ENCODE measurements around the gene LYST. TPM values are rescaled to one million over a fixed set of nuclear protein-coding genes. Genes with fewer than 3 reads are reported as not detected.

LYST gene
- total and polyA plus RNA-seq, 10 of the 15 experiments (the other 5 are each of a cell fraction or from before 2014, with no cell fraction given) = 3.3 to 28.1 (median 5.6) TPM

DNA sequence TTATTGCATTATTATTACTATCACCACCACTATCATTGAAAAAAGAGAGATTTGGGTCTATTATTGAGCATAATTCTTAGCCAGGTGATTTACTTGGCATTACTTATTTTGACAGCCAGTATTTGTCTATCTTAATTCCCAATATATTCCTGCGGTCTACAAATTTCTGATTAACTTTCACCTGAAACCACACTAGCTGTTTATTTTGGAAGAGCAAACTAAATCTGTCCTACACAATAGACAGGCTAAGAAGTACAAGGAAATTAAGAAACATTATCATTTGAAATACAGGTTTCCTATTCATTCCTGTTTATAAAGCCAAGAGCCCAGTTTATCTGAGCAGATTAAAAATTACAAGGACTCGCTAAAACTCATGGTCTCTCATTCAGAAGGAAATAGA, 6.9 kb upstream of the LYST start:
- peaks cover 12% of the 10 kb centered on the region for H3K79me2 ChIP-seq (ENCODE audit: control insufficient read depth, insufficient read depth, low read length)
- BruUV-seq (replicated peaks) = no TSS peak
- no peak for DNase-seq (ENCODE audit: low read depth, low spot score)
- ATAC-seq = no peak
- 100% methylated on average over 2 of the region's 2 CpGs for WGBS (ENCODE audit: insufficient coverage, insufficient replicate concordance, low lambda C conversion rate, missing lambda C conversion rate)
- ChIA-PET RAD21 (ENCODE audit: unreplicated experiment) (no interaction called here), SMC1A (ENCODE audit: uncharacterized antibody, unreplicated experiment) (no interaction called here), POLR2A (interaction anchor here (1.8 kb wide), 1 partner anchor 10 kb away, joined by 5 read pairs; no protein-coding TSS in a partner anchor), CTCF (interaction anchor here (0.6 kb wide), 1 partner anchor 556 kb away, joined by 3 read pairs; no protein-coding TSS in a partner anchor)
- H3K4me3 ChIP-seq = no peak overlapping the region
- H2AFZ ChIP-seq (ENCODE audit: control insufficient read depth, low read depth, low read length) = no peak overlapping the region
- H3K4me1 ChIP-seq (ENCODE audit: control insufficient read depth, insufficient read depth, low read length) = peaks cover 12% of the 10 kb centered on the region
- no peaks in the 10 kb centered on the region for H3K36me3 ChIP-seq (ENCODE audit: control insufficient read depth in 2 of 2, insufficient read depth in 2 of 2, low read length in 1 of 2)
- H3K9ac ChIP-seq (ENCODE audit: control insufficient read depth, insufficient read depth, low read length) = no peak overlapping the region
- intact Hi-C loops (cut with micrococcal nuclease; ENCODE audit: unreplicated experiment) = no loop called here
- H4K20me1 ChIP-seq (ENCODE audit: control insufficient read depth, insufficient read depth) = no peaks in the 10 kb centered on the region
- FAIRE-seq = no peak
- no peaks in the 10 kb centered on the region for H3K27me3 ChIP-seq (replicated peaks in 1 of 2; ENCODE audit: control insufficient read depth in 2 of 2, insufficient read depth in 2 of 2, low read length in 1 of 2)
- H3K9me3 ChIP-seq (replicated peaks; ENCODE audit: control insufficient read depth, insufficient read depth, low read length) = no peaks in the 10 kb centered on the region
- H3K4me2 ChIP-seq (ENCODE audit: control insufficient read depth, insufficient read depth) = peak overlapping the region; percentile 22; the same call in 1 of the 2 replicates
- TF ChIP-seq, protein P1, sequence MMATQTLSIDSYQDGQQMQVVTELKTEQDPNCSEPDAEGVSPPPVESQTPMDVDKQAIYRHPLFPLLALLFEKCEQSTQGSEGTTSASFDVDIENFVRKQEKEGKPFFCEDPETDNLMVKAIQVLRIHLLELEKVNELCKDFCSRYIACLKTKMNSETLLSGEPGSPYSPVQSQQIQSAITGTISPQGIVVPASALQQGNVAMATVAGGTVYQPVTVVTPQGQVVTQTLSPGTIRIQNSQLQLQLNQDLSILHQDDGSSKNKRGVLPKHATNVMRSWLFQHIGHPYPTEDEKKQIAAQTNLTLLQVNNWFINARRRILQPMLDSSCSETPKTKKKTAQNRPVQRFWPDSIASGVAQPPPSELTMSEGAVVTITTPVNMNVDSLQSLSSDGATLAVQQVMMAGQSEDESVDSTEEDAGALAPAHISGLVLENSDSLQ (IDR thresholded peaks at IDR 0.05) = no peak
- TF ChIP-seq PML (IDR thresholded peaks at IDR 0.05; ENCODE audit: low read length) (no peak), FOS (IDR thresholded peaks at IDR 0.05; ENCODE audit: borderline replicate concordance, extremely low read depth, insufficient read length) (no peak)
- H3K27ac ChIP-seq (ENCODE audit: control insufficient read depth, insufficient read depth) = no peak overlapping the region
- in situ Hi-C loops (cut with MboI) = no loop called here

DNA sequence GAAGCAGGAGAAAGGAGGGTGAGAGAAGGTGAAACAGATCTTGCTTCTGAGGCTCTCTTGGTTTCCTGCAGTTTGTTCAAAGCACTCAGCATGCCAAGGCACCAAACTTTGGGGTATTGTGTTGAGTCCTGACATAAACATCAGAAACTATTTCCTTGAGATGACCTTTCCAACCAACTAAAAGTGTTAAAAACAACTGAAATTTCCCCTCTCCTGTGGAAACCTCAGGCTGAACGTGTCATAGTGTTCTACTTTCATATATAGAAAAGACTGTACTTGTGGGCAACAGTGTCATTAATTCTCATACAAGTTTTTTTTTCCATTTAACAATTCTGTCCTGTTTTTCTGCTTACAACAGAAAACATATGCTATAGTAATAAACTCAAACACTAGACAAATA, 6.3 kb upstream of the LYST start:
- no TSS peak for BruUV-seq (replicated peaks)
- ChIA-PET RAD21 (ENCODE audit: unreplicated experiment) (interaction anchor here (1.0 kb wide), 1 partner anchor 10 kb away, joined by 3 read pairs; no protein-coding TSS in a partner anchor), POLR2A (interaction anchor here (1.8 kb wide), 1 partner anchor 10 kb away, joined by 5 read pairs; no protein-coding TSS in a partner anchor), CTCF (interaction anchor here (0.6 kb wide), 1 partner anchor 556 kb away, joined by 3 read pairs; no protein-coding TSS in a partner anchor), SMC1A (ENCODE audit: uncharacterized antibody, unreplicated experiment) (no interaction called here)
- peak; percentile 18 for FAIRE-seq
- Histone ChIP-seq H3K4me1 (ENCODE audit: control insufficient read depth, insufficient read depth, low read length) (peaks cover 13% of the 10 kb centered on the region), H3K79me2 (ENCODE audit: control insufficient read depth, insufficient read depth, low read length) (peaks cover 11% of the 10 kb centered on the region), H3K9me3 (replicated peaks; ENCODE audit: control insufficient read depth, insufficient read depth, low read length) (no peaks in the 10 kb centered on the region), H3K4me3 (no peak overlapping the region), H4K20me1 (ENCODE audit: control insufficient read depth, insufficient read depth) (no peaks in the 10 kb centered on the region), H3K27me3 (replicated peaks in 1 of 2; ENCODE audit: control insufficient read depth in 2 of 2, insufficient read depth in 2 of 2, low read length in 1 of 2) (no peaks in the 10 kb centered on the region), H3K9ac (ENCODE audit: control insufficient read depth, insufficient read depth, low read length) (no peak overlapping the region), H2AFZ (ENCODE audit: control insufficient read depth, low read depth, low read length) (peak overlapping the region; percentile 37; the same call in 1 of the 2 replicates), H3K27ac (ENCODE audit: control insufficient read depth, insufficient read depth) (no peak overlapping the region), H3K36me3 (ENCODE audit: control insufficient read depth in 2 of 2, insufficient read depth in 2 of 2, low read length in 1 of 2) (no peaks in the 10 kb centered on the region), H3K4me2 (ENCODE audit: control insufficient read depth, insufficient read depth) (peak overlapping the region; percentile 36; the same call in 1 of the 2 replicates)
- intact Hi-C loops (cut with micrococcal nuclease; ENCODE audit: unreplicated experiment) = no loop called here
- in situ Hi-C loops (cut with MboI) = no loop called here
- DNase-seq (ENCODE audit: low read depth, low spot score) = no peak
- WGBS (ENCODE audit: insufficient coverage, insufficient replicate concordance, low lambda C conversion rate, missing lambda C conversion rate) = 0% methylated on average over 1 of the region's 1 CpG
- ATAC-seq = peak; percentile 49
- TF ChIP-seq MTA2 (IDR thresholded peaks at IDR 0.05; ENCODE audit: low read depth) (peak; percentile 80; the same call in 1 of the 2 replicates), RELB (IDR thresholded peaks at IDR 0.05; ENCODE audit: low read depth) (peak; percentile 71; the same call in 1 of the 2 replicates), DPF2 (IDR thresholded peaks at IDR 0.05) (peak; percentile 49; the same call in 1 of the 2 replicates), ASH2L (IDR thresholded peaks at IDR 0.05; ENCODE audit: borderline replicate concordance, low read depth) (no peak), IKZF2 (IDR thresholded peaks at IDR 0.05) (peak; percentile 84), ZBED1 (IDR thresholded peaks at IDR 0.05; ENCODE audit: borderline replicate concordance) (no peak), MEF2B (IDR thresholded peaks at IDR 0.05; ENCODE audit: partially characterized antibody, poor library complexity, severe bottlenecking) (peak; percentile 33)
- TF ChIP-seq, protein P2, sequence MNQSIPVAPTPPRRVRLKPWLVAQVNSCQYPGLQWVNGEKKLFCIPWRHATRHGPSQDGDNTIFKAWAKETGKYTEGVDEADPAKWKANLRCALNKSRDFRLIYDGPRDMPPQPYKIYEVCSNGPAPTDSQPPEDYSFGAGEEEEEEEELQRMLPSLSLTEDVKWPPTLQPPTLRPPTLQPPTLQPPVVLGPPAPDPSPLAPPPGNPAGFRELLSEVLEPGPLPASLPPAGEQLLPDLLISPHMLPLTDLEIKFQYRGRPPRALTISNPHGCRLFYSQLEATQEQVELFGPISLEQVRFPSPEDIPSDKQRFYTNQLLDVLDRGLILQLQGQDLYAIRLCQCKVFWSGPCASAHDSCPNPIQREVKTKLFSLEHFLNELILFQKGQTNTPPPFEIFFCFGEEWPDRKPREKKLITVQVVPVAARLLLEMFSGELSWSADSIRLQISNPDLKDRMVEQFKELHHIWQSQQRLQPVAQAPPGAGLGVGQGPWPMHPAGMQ (IDR thresholded peaks at IDR 0.05; ENCODE audit: borderline replicate concordance) = no peak
- TF ChIP-seq, protein P3, sequence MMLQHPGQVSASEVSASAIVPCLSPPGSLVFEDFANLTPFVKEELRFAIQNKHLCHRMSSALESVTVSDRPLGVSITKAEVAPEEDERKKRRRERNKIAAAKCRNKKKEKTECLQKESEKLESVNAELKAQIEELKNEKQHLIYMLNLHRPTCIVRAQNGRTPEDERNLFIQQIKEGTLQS (IDR thresholded peaks at IDR 0.05; ENCODE audit: borderline replicate concordance, extremely low read depth, low read depth, low read length) = no peak
